ENCODE data around the gene DCTN4. TPM values are rescaled to one million over a fixed set of nuclear protein-coding genes. Genes with fewer than 3 reads are reported as not detected.

Gene DCTN4
- total and polyA plus RNA-seq, 7 donors: 17.5 to 56.0 (median 51.0) TPM

GRCh38 chr5:150700246-150700593, 58.6 kb downstream of the DCTN4 start:
- H3K27me3 ChIP-seq: no peaks in the 10 kb centered on the region
- H3K9me3 ChIP-seq: no peaks in the 10 kb centered on the region
- H3K27ac ChIP-seq: peak overlapping the region; percentile 94 to 98 (median 96)
- peak overlapping the region; percentile 75 to 96 (median 92) for H3K4me3 ChIP-seq
- H3K4me1 ChIP-seq: peaks cover 0 to 22% (median 16%) of the 10 kb centered on the region in 4 donors
- 2 to 4% methylated on average over 15 of the region's 15 CpGs for WGBS, 2 donors
- no peak for DNase-seq
- peaks cover 26 to 42% (median 33%) of the 10 kb centered on the region in 4 donors for H3K36me3 ChIP-seq
- intact Hi-C loops (cut with DNase I): loop anchor here (2.0 to 5.0 kb wide), 4 partner anchors 43 to 147 kb away; partner anchors contain the start of genes DCTN4, IRGM and SMIM3
- TF ChIP-seq POLR2AphosphoS5 (IDR thresholded peaks at IDR 0.05) (no peak), POLR2A (IDR thresholded peaks at IDR 0.05) (no peak), EP300 (IDR thresholded peaks at IDR 0.05) (no peak)
- TF ChIP-seq, protein P1, sequence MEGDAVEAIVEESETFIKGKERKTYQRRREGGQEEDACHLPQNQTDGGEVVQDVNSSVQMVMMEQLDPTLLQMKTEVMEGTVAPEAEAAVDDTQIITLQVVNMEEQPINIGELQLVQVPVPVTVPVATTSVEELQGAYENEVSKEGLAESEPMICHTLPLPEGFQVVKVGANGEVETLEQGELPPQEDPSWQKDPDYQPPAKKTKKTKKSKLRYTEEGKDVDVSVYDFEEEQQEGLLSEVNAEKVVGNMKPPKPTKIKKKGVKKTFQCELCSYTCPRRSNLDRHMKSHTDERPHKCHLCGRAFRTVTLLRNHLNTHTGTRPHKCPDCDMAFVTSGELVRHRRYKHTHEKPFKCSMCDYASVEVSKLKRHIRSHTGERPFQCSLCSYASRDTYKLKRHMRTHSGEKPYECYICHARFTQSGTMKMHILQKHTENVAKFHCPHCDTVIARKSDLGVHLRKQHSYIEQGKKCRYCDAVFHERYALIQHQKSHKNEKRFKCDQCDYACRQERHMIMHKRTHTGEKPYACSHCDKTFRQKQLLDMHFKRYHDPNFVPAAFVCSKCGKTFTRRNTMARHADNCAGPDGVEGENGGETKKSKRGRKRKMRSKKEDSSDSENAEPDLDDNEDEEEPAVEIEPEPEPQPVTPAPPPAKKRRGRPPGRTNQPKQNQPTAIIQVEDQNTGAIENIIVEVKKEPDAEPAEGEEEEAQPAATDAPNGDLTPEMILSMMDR (IDR thresholded peaks at IDR 0.05): no peak

DNA sequence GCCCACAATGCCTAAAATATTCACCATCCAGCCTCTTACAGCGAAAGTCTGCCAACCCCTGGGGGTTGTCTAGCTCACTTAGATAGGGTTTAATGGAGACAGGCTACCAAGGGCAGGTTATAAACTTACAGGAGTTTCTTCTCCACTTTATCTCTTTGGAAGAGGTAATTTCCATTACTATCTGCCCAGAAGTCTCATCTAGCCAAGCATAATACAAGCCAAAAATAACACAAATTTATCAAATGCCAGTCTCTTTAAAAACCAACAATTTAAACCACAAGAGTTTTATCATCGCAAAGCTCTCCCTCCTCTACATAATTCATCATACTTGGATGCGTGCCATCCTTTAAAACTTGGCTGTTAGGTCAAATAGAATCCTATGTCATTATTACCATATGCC, 64.2 kb downstream of the DCTN4 start:
- intact Hi-C loops (cut with DNase I): loop anchor here (5.0 kb wide), 1 partner anchor 132 kb away; no protein-coding TSS in a partner anchor
- peaks cover 0 to 11% (median 8%) of the 10 kb centered on the region in 4 donors for H3K4me1 ChIP-seq
- TF ChIP-seq, protein P1 (IDR thresholded peaks at IDR 0.05): no peak
- TF ChIP-seq POLR2A (IDR thresholded peaks at IDR 0.05) (no peak), POLR2AphosphoS5 (IDR thresholded peaks at IDR 0.05) (no peak), EP300 (IDR thresholded peaks at IDR 0.05) (no peak)
- DNase-seq: no peak
- H3K9me3 ChIP-seq: no peaks in the 10 kb centered on the region
- 89 to 93% methylated on average over 3 of the region's 3 CpGs for WGBS, 2 donors
- H3K27ac ChIP-seq: no peak overlapping the region
- no peaks in the 10 kb centered on the region for H3K27me3 ChIP-seq
- H3K4me3 ChIP-seq: no peak overlapping the region
- peaks cover 54 to 93% (median 76%) of the 10 kb centered on the region in 4 donors for H3K36me3 ChIP-seq

- no peak for DNase-seq
- no peaks in the 10 kb centered on the region for H3K27me3 ChIP-seq
These were observed 66.5 kb downstream of the DCTN4 start for GRCh38 chr5:150692276-150692675.

DNA sequence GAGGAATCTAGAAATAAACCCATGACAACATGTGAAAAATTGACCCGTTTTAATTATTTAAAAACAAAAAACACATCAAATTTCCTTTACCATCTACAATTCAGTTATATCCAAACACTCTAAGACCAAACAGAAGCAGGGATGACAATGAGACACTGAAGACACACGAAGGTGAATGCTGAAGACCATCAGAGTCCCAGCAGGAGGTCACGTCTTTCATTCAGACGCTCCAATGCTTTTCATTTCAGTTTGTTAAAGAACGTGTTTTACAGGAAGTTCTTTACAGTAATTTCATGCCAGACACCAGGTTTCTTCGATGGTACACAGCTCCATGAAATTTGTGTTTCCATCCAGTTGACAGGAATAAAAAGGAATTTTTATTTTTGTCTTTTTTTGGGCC, 68.1 kb downstream of the DCTN4 start:
- intact Hi-C loops (cut with DNase I): no loop called here
- Histone ChIP-seq H3K9me3 (no peaks in the 10 kb centered on the region), H3K4me3 (no peak overlapping the region), H3K27me3 (no peaks in the 10 kb centered on the region), H3K4me1 (no peaks in the 10 kb centered on the region), H3K36me3 (peaks cover 29 to 67% (median 48%) of the 10 kb centered on the region in 4 donors), H3K27ac (no peak overlapping the region)
- TF ChIP-seq, protein P1 (IDR thresholded peaks at IDR 0.05): no peak
- TF ChIP-seq POLR2A (IDR thresholded peaks at IDR 0.05) (no peak), POLR2AphosphoS5 (IDR thresholded peaks at IDR 0.05) (no peak), EP300 (IDR thresholded peaks at IDR 0.05) (no peak)
- no peak for DNase-seq
- 79 to 85% methylated on average over 6 of the region's 6 CpGs for WGBS, 2 donors

More at GRCh38 chr5:150692276-150692675, 66.5 kb downstream of the DCTN4 start:
- H3K9me3 ChIP-seq: no peaks in the 10 kb centered on the region
- peaks cover 42 to 83% (median 63%) of the 10 kb centered on the region in 4 donors for H3K36me3 ChIP-seq
- TF ChIP-seq POLR2AphosphoS5 (IDR thresholded peaks at IDR 0.05) (no peak), EP300 (IDR thresholded peaks at IDR 0.05) (no peak), POLR2A (IDR thresholded peaks at IDR 0.05) (no peak)
- TF ChIP-seq, protein P1 (IDR thresholded peaks at IDR 0.05): no peak
- H3K4me1 ChIP-seq: no peaks in the 10 kb centered on the region
- WGBS, 2 donors: 91 to 92% methylated on average over 3 of the region's 3 CpGs
- intact Hi-C loops (cut with DNase I): no loop called here
- no peak overlapping the region for H3K27ac ChIP-seq
- H3K4me3 ChIP-seq: no peak overlapping the region

DNA sequence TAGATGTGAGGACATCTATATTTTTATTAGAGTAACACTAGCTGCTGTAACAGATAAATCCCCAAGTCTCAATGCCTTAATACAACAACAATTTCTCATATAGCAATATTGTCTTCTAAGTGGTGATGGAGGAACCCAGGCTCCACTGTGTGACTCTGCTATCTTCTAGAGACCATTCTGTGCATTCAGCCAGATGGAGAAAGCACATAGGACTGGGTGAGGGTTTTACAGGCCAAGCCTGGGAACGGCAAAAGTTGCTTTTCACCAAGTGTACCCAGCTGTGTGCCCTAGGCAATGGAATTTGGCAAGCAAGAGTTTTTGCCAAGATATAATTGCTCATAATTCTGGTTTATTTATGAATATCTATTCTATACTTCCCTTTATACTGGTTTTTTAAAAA, 69.7 kb downstream of the DCTN4 start:
- no peak for DNase-seq
- Histone ChIP-seq H3K27me3 (no peaks in the 10 kb centered on the region), H3K4me1 (no peaks in the 10 kb centered on the region), H3K36me3 (peaks cover 17 to 51% (median 32%) of the 10 kb centered on the region in 4 donors), H3K4me3 (no peak overlapping the region), H3K27ac (no peak overlapping the region), H3K9me3 (no peaks in the 10 kb centered on the region)
- TF ChIP-seq EP300 (IDR thresholded peaks at IDR 0.05) (no peak), POLR2AphosphoS5 (IDR thresholded peaks at IDR 0.05) (no peak), POLR2A (IDR thresholded peaks at IDR 0.05) (no peak)
- TF ChIP-seq, protein P1 (IDR thresholded peaks at IDR 0.05): no peak
- intact Hi-C loops (cut with DNase I): no loop called here
- 71 to 86% methylated on average over 1 of the region's 1 CpG for WGBS, 2 donors
